DOHH2 (cell line): ENCODE measurements around the gene LLGL1.

ENCODE experiments used
- CTCF ChIP-seq: fragments of 200-600 bp; sonication (generic); IDR thresholded peaks from one replicate; pipeline ENCODE4 v1.5.1; 2014; ENCODE audit warnings: antibody characterized with exemption, mild to moderate bottlenecking, low read depth, low read length; ENCODE audit not compliant: poor library complexity, severe bottlenecking
- EZH2phosphoT487 ChIP-seq: fragments of 200-600 bp; sonication (generic); IDR thresholded peaks from 2 replicates; pipeline ENCODE4 v1.6.1; 2017; ENCODE audit warnings: borderline replicate concordance, mild to moderate bottlenecking, antibody characterized with exemption, low read length, moderate library complexity, mixed read lengths

- TF ChIP-seq CTCF (no peak), EZH2phosphoT487 (no peak)
Measured at GRCh38 chr17:18257268-18257981, 32.0 kb downstream of the LLGL1 start.
